ENCODE results near the gene LRBA.
"Not testable (repeated sequence)": the region's sequence is repeated elsewhere in the genome, so short reads cannot be mapped to it uniquely, and the experiment has no call there.

The LRBA gene

DNA sequence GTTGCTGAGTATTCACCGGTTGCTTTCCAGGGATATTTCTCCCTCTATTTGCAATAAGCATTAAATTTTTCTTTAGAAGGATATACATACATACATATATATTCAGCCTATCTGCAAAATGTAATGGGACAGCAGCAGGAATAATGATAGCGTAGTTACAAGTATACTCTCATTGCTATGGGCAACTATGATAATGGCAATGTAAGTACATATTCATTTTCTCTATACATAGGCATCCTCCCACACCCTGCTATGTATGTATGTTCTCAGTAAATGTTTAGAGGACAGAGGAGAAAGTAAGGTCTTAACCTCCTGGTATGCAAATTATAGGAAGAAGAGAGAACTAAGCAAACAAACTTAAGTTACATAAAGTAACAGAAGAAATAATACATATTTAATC is 452.8 kb downstream of the LRBA start:
- Histone ChIP-seq H2BK12ac (ENCODE audit: low read length in 2 of 2) (no peak overlapping the region), H3K18ac (ENCODE audit: low read depth in 1 of 2, low read length in 2 of 2) (no peak overlapping the region), H3K4me1 (ENCODE audit: control insufficient read depth, insufficient read depth, low read depth, low read length) (no peaks in the 10 kb centered on the region), H3K27me3 (ENCODE audit: control insufficient read depth in 1 of 2, insufficient read depth in 1 of 2, low read length in 2 of 2) (no peaks in the 10 kb centered on the region), H3K14ac (ENCODE audit: low read length in 2 of 2) (no peak overlapping the region), H4K8ac (ENCODE audit: low read length) (no peak overlapping the region), H3K79me1 (replicated peaks; ENCODE audit: low read length, poor library complexity, severe bottlenecking) (peaks cover 2% of the 10 kb centered on the region), H3K23ac (ENCODE audit: low read length in 2 of 2) (no peak overlapping the region), H3K4me2 (ENCODE audit: low read length, poor library complexity, severe bottlenecking) (no peak overlapping the region), H2BK5ac (ENCODE audit: low read depth, low read length, poor library complexity, severe bottlenecking) (no peak overlapping the region), H3K4ac (ENCODE audit: low read depth in 1 of 2, low read length in 2 of 2) (no peak overlapping the region), H3K4me3 (ENCODE audit: insufficient read depth in 1 of 2, low read depth in 1 of 2, low read length in 2 of 2) (no peak overlapping the region), H3K27ac (ENCODE audit: low read length, poor library complexity, severe bottlenecking) (no peak overlapping the region), H2AFZ (ENCODE audit: low read depth, low read length) (no peak overlapping the region), H2BK120ac (ENCODE audit: low read depth, low read length) (no peak overlapping the region), H2BK15ac (ENCODE audit: low read depth, poor library complexity, severe bottlenecking) (no peak overlapping the region), H3K9me3 (ENCODE audit: control insufficient read depth, low read length) (peaks cover 7% of the 10 kb centered on the region), H4K91ac (ENCODE audit: low read length) (no peak overlapping the region), H3K9ac (ENCODE audit: low read length) (no peak overlapping the region), H2AK5ac (ENCODE audit: low read length, severe bottlenecking) (no peak overlapping the region), H3K36me3 (ENCODE audit: control insufficient read depth in 1 of 2, insufficient read depth in 2 of 2, low read depth in 1 of 2, low read length in 2 of 2) (no peaks in the 10 kb centered on the region)
- WGBS = no CpG with 5 or more reads among the region's 2 CpGs
- DNase-seq = no peak

DNA sequence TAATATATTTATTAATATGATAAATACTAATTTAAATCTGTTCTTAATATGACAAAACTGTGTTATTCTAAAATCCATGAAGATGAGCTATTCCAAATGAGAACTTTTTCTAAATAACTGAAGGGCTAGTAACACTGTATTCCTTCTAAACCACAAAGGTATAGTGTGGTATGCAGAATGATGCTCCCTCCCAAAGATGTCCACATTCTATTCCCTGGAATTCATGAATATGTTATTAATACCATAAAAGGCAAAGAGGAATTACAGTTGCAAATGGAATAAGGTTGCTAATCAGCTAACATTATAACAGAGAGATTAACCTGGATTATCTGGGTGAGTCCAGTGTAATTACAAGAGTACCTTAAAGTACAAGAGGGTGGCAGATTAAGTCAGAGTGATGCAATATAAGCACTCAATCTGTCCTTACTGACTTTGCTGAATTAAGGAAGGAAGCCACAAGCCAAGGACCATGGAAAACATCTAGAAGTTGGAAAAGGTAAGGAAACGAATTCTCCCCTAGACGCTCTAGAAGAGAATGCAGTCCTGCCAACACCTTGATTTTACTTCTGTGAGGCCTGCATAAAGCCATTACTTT is 453.8 kb downstream of the LRBA start:
- Histone ChIP-seq H4K91ac (ENCODE audit: low read length) (no peak overlapping the region), H2BK15ac (ENCODE audit: low read depth, poor library complexity, severe bottlenecking) (no peak overlapping the region), H3K18ac (ENCODE audit: low read depth in 1 of 2, low read length in 2 of 2) (no peak overlapping the region), H3K9me3 (ENCODE audit: control insufficient read depth, low read length) (peaks cover 7% of the 10 kb centered on the region), H3K4me2 (ENCODE audit: low read length, poor library complexity, severe bottlenecking) (no peak overlapping the region), H3K23ac (ENCODE audit: low read length in 2 of 2) (no peak overlapping the region), H3K4ac (ENCODE audit: low read depth in 1 of 2, low read length in 2 of 2) (no peak overlapping the region), H3K27me3 (ENCODE audit: control insufficient read depth in 1 of 2, insufficient read depth in 1 of 2, low read length in 2 of 2) (no peaks in the 10 kb centered on the region), H2BK12ac (ENCODE audit: low read length in 2 of 2) (no peak overlapping the region), H2AK5ac (ENCODE audit: low read length, severe bottlenecking) (no peak overlapping the region), H3K9ac (ENCODE audit: low read length) (no peak overlapping the region), H3K4me1 (ENCODE audit: control insufficient read depth, insufficient read depth, low read depth, low read length) (no peaks in the 10 kb centered on the region), H2AFZ (ENCODE audit: low read depth, low read length) (no peak overlapping the region), H3K14ac (ENCODE audit: low read length in 2 of 2) (no peak overlapping the region), H2BK5ac (ENCODE audit: low read depth, low read length, poor library complexity, severe bottlenecking) (no peak overlapping the region), H3K4me3 (ENCODE audit: insufficient read depth in 1 of 2, low read depth in 1 of 2, low read length in 2 of 2) (no peak overlapping the region), H2BK120ac (ENCODE audit: low read depth, low read length) (no peak overlapping the region), H3K36me3 (ENCODE audit: control insufficient read depth in 1 of 2, insufficient read depth in 2 of 2, low read depth in 1 of 2, low read length in 2 of 2) (no peaks in the 10 kb centered on the region), H4K8ac (ENCODE audit: low read length) (no peak overlapping the region), H3K79me1 (replicated peaks; ENCODE audit: low read length, poor library complexity, severe bottlenecking) (peaks cover 2% of the 10 kb centered on the region), H3K27ac (ENCODE audit: low read length, poor library complexity, severe bottlenecking) (no peak overlapping the region)
- no peak for DNase-seq
- WGBS = 100% methylated on average over 2 of the region's 2 CpGs

DNA sequence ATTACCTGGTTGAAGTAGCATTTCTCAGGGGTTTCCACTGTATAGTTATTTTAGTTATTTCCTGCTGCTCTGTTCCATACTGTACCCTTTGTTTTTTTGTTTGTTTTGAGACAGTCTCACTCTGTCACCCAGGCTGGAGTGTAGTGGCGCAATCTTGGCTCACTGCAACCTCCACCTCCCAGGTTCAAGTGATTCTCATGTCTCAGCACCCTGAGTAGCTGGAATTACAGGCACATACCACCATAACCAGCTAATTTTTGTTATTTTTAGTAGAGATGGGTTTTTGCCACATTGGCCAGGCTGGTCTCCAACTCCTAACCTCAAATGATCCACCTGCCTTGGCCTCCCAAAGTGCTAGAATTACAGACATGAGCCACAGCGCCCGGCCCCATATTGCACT is 457.3 kb downstream of the LRBA start:
- WGBS = 89% methylated on average over 3 of the region's 3 CpGs
- H2BK5ac ChIP-seq (ENCODE audit: low read depth, low read length, poor library complexity, severe bottlenecking); H2BK15ac ChIP-seq (ENCODE audit: low read depth, poor library complexity, severe bottlenecking); H3K4me1 ChIP-seq (ENCODE audit: control insufficient read depth, insufficient read depth, low read depth, low read length); H3K18ac ChIP-seq (ENCODE audit: low read depth in 1 of 2, low read length in 2 of 2); DNase-seq; H3K4ac ChIP-seq (ENCODE audit: low read depth in 1 of 2, low read length in 2 of 2); H4K91ac ChIP-seq (ENCODE audit: low read length); H3K14ac ChIP-seq (ENCODE audit: low read length in 2 of 2); H3K9me3 ChIP-seq (ENCODE audit: control insufficient read depth, low read length); H2BK12ac ChIP-seq (ENCODE audit: low read length in 2 of 2); H3K27ac ChIP-seq (ENCODE audit: low read length, poor library complexity, severe bottlenecking); H3K27me3 ChIP-seq (ENCODE audit: control insufficient read depth in 1 of 2, insufficient read depth in 1 of 2, low read length in 2 of 2); H3K4me3 ChIP-seq (ENCODE audit: insufficient read depth in 1 of 2, low read depth in 1 of 2, low read length in 2 of 2); H3K23ac ChIP-seq (ENCODE audit: low read length in 2 of 2); H2AFZ ChIP-seq (ENCODE audit: low read depth, low read length); H4K8ac ChIP-seq (ENCODE audit: low read length); H2BK120ac ChIP-seq (ENCODE audit: low read depth, low read length); H3K9ac ChIP-seq (ENCODE audit: low read length); H3K36me3 ChIP-seq (ENCODE audit: control insufficient read depth in 1 of 2, insufficient read depth in 2 of 2, low read depth in 1 of 2, low read length in 2 of 2); H2AK5ac ChIP-seq (ENCODE audit: low read length, severe bottlenecking); H3K79me1 ChIP-seq (replicated peaks; ENCODE audit: low read length, poor library complexity, severe bottlenecking); H3K4me2 ChIP-seq (ENCODE audit: low read length, poor library complexity, severe bottlenecking): not testable (repeated sequence)

DNA sequence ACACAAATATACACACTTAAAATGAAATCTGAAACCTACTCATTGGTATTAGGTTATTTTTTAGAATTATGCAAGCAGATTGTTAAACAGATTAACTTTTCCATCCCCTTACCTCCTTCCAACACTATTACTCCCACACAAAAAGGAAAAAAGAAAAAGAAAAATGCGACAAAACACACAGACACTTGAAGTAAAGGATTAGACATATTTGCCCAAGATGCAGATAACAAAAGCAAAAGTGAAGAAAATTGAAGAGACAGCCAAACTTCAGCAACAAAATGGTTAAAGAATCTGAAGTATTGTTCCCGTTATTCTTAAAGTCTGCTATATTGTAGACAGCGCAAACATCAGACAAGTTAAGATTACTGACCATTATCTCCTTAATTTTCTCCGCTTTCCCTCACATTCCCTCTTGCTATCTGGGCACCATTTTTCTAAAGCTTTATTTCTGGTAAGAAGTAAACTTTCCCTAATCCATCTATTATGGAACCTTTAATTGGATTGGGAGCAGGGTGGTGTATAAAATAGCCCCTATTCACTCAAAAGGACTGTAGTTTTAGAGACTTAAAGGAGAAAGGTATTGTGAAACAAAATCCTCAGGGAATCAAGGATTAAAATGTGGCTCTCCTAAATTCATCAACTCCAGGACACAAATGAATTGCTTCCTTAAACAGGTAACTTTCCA is 467.8 kb downstream of the LRBA start:
- no peak overlapping the region for H3K23ac ChIP-seq (ENCODE audit: low read length in 2 of 2)
- H3K4ac ChIP-seq (ENCODE audit: low read depth in 1 of 2, low read length in 2 of 2) = no peak overlapping the region
- no peak overlapping the region for H3K27ac ChIP-seq (ENCODE audit: low read length, poor library complexity, severe bottlenecking)
- no peaks in the 10 kb centered on the region for H3K4me1 ChIP-seq (ENCODE audit: control insufficient read depth, insufficient read depth, low read depth, low read length)
- no peak overlapping the region for H3K9ac ChIP-seq (ENCODE audit: low read length)
- no peak overlapping the region for H2BK5ac ChIP-seq (ENCODE audit: low read depth, low read length, poor library complexity, severe bottlenecking)
- DNase-seq = no peak
- 91% methylated on average over 2 of the region's 4 CpGs for WGBS
- no peak overlapping the region for H2BK15ac ChIP-seq (ENCODE audit: low read depth, poor library complexity, severe bottlenecking)
- no peak overlapping the region for H3K4me2 ChIP-seq (ENCODE audit: low read length, poor library complexity, severe bottlenecking)
- H4K8ac ChIP-seq (ENCODE audit: low read length) = no peak overlapping the region
- no peak overlapping the region for H3K18ac ChIP-seq (ENCODE audit: low read depth in 1 of 2, low read length in 2 of 2)
- no peak overlapping the region for H3K14ac ChIP-seq (ENCODE audit: low read length in 2 of 2)
- no peak overlapping the region for H2BK120ac ChIP-seq (ENCODE audit: low read depth, low read length)
- no peak overlapping the region for H2AK5ac ChIP-seq (ENCODE audit: low read length, severe bottlenecking)
- H3K79me1 ChIP-seq (replicated peaks; ENCODE audit: low read length, poor library complexity, severe bottlenecking) = peaks cover 2% of the 10 kb centered on the region
- no peaks in the 10 kb centered on the region for H3K9me3 ChIP-seq (ENCODE audit: control insufficient read depth, low read length)
- H3K4me3 ChIP-seq (ENCODE audit: insufficient read depth in 1 of 2, low read depth in 1 of 2, low read length in 2 of 2) = no peak overlapping the region
- H2BK12ac ChIP-seq (ENCODE audit: low read length in 2 of 2) = no peak overlapping the region
- no peaks in the 10 kb centered on the region for H3K36me3 ChIP-seq (ENCODE audit: control insufficient read depth in 1 of 2, insufficient read depth in 2 of 2, low read depth in 1 of 2, low read length in 2 of 2)
- no peak overlapping the region for H2AFZ ChIP-seq (ENCODE audit: low read depth, low read length)
- no peak overlapping the region for H4K91ac ChIP-seq (ENCODE audit: low read length)
- no peaks in the 10 kb centered on the region for H3K27me3 ChIP-seq (ENCODE audit: control insufficient read depth in 1 of 2, insufficient read depth in 1 of 2, low read length in 2 of 2)
